Parathyroid adenoma (tissue), 2 donors: Measurements from ENCODE around the gene ANKRD18A.

Experiments
- H2AFZ ChIP-seq: fragments of 300-600 bp; sonication (generic); one replicate; pipeline ENCODE4 v1.7.0; 2017; ENCODE audit warnings: antibody characterized with exemption, mild to moderate bottlenecking
- H3K27ac ChIP-seq: fragments of 300-600 bp; sonication (generic); one replicate; pipeline ENCODE4 v1.7.0; 2017
- H3K27me3 ChIP-seq: fragments of 300-600 bp; sonication (generic); one replicate; pipeline ENCODE4 v1.7.0; 2017; ENCODE audit warnings: low read length; ENCODE audit not compliant: control insufficient read depth, insufficient read depth
- H3K36me3 ChIP-seq: fragments of 300-600 bp; sonication (generic); one replicate; pipeline ENCODE4 v1.7.0; 2017; ENCODE audit warnings: low read length; ENCODE audit not compliant: control insufficient read depth, insufficient read depth
- H3K4me1 ChIP-seq: fragments of 300-600 bp; sonication (generic); one replicate; pipeline ENCODE4 v1.7.0; 2017; ENCODE audit warnings: control low read depth
- H3K4me2 ChIP-seq: fragments of 300-600 bp; sonication (generic); one replicate; pipeline ENCODE4 v1.7.0; 2017; ENCODE audit warnings: low read length
- H3K4me3 ChIP-seq: fragments of 300-600 bp; sonication (generic); one replicate; pipeline ENCODE4 v1.7.0; 2017; ENCODE audit warnings: low read depth, low read length
- H3K79me2 ChIP-seq: fragments of 300-600 bp; sonication (generic); one replicate; pipeline ENCODE4 v1.7.0; 2017; ENCODE audit warnings: control low read depth
- H3K9ac ChIP-seq: fragments of 300-600 bp; sonication (generic); one replicate; pipeline ENCODE4 v1.7.0; 2017; ENCODE audit warnings: mild to moderate bottlenecking
- H3K9me3 ChIP-seq: fragments of 300-600 bp; sonication (generic); one replicate; pipeline ENCODE4 v1.7.0; 2017; ENCODE audit warnings: low read length; ENCODE audit not compliant: control insufficient read depth
- TF ChIP-seq, protein P1 (sequence below): fragments of 300-600 bp; sonication (generic); IDR thresholded peaks from one replicate; pipeline ENCODE4 v1.7.0; 2017; ENCODE audit warnings: antibody characterized with exemption, mild to moderate bottlenecking
- donor health status: primary hyperparathyroidism.

ANKRD18A gene

GRCh38 chr9:38649731-38650363 is 29.5 kb upstream of the ANKRD18A start:
- Histone ChIP-seq H3K36me3 (no peaks in the 10 kb centered on the region), H3K27me3 (no peaks in the 10 kb centered on the region), H3K27ac (no peak overlapping the region), H3K9ac (no peak overlapping the region), H3K9me3 (no peaks in the 10 kb centered on the region), H3K4me3 (no peak overlapping the region), H3K79me2 (no peaks in the 10 kb centered on the region), H3K4me1 (no peaks in the 10 kb centered on the region), H3K4me2 (no peak overlapping the region), H2AFZ (peak overlapping the region; percentile 22)
- TF ChIP-seq, protein P1, sequence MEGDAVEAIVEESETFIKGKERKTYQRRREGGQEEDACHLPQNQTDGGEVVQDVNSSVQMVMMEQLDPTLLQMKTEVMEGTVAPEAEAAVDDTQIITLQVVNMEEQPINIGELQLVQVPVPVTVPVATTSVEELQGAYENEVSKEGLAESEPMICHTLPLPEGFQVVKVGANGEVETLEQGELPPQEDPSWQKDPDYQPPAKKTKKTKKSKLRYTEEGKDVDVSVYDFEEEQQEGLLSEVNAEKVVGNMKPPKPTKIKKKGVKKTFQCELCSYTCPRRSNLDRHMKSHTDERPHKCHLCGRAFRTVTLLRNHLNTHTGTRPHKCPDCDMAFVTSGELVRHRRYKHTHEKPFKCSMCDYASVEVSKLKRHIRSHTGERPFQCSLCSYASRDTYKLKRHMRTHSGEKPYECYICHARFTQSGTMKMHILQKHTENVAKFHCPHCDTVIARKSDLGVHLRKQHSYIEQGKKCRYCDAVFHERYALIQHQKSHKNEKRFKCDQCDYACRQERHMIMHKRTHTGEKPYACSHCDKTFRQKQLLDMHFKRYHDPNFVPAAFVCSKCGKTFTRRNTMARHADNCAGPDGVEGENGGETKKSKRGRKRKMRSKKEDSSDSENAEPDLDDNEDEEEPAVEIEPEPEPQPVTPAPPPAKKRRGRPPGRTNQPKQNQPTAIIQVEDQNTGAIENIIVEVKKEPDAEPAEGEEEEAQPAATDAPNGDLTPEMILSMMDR = no peak

DNA sequence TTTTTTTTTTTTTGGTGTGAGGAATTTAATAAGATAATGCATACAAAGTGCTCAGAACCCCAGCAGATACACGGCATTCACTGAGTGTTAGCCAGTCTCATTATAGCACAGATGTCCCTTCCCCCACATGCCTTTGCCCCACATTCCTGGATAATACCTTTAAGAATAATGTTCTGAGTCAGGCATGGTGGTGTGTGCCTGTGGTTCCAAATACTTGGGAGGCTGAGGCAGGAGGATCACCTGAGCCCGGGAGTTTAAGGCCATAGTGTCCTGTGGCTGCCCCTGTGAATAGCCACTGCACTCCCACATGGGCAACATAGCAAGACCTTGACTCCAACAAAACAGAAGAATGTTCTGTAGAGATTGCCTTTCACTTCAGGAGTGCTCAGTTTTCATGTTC is 24.2 kb upstream of the ANKRD18A start:
- Histone ChIP-seq H3K79me2 (no peaks in the 10 kb centered on the region), H3K4me1 (no peaks in the 10 kb centered on the region), H3K27ac (no peak overlapping the region), H3K4me2 (no peak overlapping the region), H3K27me3 (no peaks in the 10 kb centered on the region), H3K4me3 (no peak overlapping the region), H3K36me3 (no peaks in the 10 kb centered on the region), H3K9me3 (no peaks in the 10 kb centered on the region), H3K9ac (no peak overlapping the region), H2AFZ (no peak overlapping the region)
- TF ChIP-seq, protein P1 = no peak

DNA sequence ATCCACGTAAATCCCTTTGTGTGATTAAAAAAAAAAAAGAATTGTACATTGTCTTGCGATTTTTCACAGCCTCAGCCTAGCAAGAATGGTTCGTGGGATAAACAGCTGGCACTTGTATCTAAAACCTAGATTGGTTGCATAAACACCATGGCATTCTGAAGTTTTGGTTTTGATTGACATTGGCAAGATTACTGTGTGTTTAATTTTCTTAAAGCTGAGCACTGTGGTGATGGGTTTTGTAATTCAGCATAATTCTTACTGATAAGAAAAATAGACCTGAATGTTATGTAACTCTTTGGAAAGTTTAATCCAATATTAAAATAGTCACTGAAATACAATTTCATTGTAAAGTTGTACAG is 23.4 kb upstream of the ANKRD18A start:
- H3K27me3 ChIP-seq = no peaks in the 10 kb centered on the region
- H3K4me2 ChIP-seq = no peak overlapping the region
- no peak overlapping the region for H3K27ac ChIP-seq
- no peak overlapping the region for H3K9ac ChIP-seq
- no peaks in the 10 kb centered on the region for H3K36me3 ChIP-seq
- H3K4me3 ChIP-seq = no peak overlapping the region
- no peaks in the 10 kb centered on the region for H3K9me3 ChIP-seq
- TF ChIP-seq, protein P1 = no peak
- H3K4me1 ChIP-seq = no peaks in the 10 kb centered on the region
- H3K79me2 ChIP-seq = no peaks in the 10 kb centered on the region
- no peak overlapping the region for H2AFZ ChIP-seq

DNA sequence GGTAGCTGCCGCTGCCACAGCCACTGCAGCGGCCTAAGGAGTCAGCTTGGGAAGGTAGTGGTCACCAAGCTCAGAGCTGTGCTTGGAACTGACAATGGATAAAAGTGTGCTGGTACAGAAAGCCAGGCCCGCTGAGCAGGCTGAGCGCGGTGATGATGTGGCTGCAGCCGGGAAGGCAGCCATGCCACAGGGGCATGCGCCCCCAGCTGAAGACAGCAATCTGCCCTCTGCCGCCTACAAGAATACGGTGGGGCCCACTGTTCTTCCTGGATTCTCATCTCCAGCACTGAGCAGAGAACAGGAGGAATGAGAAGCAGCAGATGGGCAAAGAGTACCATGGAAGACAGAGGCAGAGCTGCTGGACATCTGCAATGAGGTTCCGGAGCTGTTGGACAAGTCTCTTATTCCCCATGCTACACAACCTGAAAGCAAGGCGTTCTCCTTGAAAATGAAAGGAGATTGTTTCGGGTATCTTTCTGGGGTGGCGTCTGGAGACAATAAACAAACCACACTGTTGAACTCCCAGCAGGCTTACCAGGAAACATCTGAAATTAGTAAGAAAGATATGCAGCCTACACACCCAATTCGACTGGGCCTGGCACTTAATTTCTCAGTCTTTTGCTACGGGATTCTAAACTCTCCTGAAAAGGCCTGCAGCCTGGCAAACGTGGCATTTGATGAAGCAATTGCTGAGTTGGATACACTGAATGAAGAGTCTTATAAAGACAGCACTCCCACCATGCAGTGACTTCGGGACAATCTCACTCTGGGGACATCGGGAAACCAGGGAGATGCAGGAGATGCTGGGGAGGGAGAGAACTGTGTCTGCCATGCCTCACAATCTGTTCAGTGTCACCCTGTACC is 22.8 kb upstream of the ANKRD18A start:
- Histone ChIP-seq H3K4me2 (no peak overlapping the region), H3K4me3 (no peak overlapping the region), H3K27me3 (no peaks in the 10 kb centered on the region), H2AFZ (no peak overlapping the region), H3K36me3 (no peaks in the 10 kb centered on the region), H3K79me2 (no peaks in the 10 kb centered on the region), H3K9ac (no peak overlapping the region), H3K9me3 (no peaks in the 10 kb centered on the region), H3K27ac (no peak overlapping the region), H3K4me1 (no peaks in the 10 kb centered on the region)
- TF ChIP-seq, protein P1 = no peak
